ENCODE measurements around the gene CABLES2.

Gene CABLES2

DNA sequence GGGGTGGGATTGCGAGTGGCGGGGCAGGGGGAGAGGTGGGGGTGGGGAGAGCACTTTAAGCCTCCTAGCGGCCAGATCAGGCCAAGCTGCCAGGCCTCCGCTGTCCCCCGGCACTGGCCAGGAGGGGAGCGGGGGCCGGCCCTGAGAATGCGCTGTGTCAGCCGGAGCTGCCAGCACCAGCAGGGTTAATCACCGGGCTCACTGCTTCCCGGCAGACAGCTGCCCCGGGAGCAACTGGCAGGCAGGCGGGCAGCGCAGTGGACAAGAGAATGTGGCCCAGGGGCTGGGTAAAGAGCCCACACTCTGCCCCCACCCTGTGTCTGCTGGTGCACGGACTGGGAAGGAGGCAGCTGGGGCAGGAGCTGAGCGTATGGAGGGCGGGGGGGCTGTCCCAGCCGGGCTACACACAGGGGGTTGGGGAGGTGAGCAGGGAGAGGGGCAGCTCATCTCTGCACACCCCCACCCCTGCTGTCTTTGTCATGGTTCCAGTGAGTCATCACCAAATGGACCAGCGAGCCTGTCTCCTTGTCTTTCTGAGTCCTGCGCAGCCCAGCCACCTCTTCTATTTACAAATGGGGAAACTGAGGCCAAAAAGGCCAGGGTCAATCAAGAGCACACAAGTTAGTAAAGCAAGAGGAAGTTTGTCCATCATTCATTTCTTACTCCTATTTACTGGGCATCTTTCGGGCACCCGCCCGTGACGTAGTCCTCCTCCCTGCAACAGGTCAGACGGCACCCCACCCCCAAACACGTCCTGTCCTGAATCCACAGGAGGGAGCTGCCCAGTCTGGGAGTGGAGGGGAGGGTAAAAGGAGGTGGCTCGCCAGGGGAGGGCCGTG is 37.9 kb downstream of the CABLES2 start:
- DNase-seq, result no peak

- DNase-seq, result no peak
Observed at GRCh38 chr20:62368392-62368975, 38.6 kb downstream of the CABLES2 start.

DNA sequence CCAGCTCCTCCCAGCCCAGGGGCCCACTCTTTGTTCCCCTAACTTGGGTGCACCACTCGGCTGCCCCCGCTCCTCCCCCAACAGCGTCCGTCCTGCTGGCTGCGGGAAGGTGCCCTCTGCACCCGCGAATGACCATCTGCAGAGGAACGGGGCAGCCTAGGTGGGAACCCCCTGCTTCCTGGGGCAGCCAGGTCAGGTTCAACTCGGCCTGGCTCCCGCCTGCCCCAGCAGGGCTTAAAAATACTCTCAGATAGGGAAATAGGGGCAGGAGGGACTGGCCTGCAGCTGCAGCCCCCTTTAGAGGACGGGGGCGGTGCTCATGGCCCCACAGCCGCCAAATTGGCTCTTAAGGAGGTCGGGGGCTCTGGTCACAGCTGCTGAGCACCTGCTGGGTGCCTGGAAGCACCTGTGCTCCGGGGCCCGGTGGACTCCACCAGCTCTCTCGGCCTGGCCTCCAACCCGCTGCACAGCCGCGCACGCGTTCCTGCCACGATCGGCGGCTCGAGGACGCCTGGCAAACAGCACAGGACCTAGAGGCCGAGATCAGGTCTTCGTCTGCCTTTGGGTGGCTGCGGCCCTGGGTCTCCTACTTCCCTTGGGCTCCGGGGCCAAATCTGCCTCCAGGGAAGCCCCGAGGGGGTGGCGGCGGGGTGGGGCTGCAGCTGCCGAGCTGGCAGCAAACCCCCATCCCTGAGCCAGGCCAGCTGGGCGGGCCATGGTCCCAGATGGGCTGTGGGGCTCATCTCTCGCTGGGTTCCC is 39.3 kb downstream of the CABLES2 start:
- no peak for DNase-seq

- DNase-seq, result no peak
Observed at GRCh38 chr20:62367136-62367632, 39.9 kb downstream of the CABLES2 start, which contains the start of gene LAMA5. TSS of gene LAMA5 (minus strand) at chr20:62367312. CDS start at chr20:62367245, 67 bp downstream.

DNA sequence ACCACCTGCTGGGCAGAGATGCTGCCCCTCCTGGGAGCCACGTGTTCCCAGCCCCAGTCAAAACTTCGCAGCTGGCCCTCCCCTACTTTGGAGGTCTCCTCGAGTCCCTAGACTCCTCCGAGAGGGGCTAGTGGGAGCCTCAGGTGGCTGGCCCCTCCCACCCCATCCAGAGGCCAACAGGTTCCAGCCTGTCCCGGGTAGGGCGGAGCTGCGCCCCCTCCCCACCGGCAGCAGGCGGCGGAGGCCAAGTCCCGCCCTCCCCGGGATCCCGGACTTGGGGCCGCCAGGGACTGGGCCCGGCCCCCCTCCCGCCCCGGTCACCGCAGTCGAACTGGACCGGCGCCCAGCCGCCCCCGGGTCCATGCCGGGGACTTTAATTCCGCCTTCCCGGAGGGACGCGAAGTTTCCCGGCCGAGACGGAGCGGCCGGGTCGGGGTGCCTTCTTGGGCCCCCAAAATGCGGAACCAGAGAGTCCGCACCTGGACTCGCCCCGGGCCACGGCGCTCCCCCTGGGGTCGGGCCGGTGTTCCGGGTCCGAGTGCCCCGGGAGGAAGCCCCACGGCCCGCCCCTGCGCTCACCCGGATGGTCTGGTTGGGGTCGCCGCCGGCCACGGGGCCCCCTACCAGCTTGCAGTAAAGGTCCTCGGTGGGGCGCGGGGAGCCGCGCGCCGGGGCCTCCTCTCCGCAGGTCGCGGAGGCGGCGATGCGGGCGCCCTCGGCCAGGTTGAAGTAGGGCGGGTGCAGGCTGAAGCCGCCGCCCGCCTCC is 40.5 kb downstream of the CABLES2 start:
- no peak for DNase-seq

- DNase-seq, result no peak
Observed at GRCh38 chr20:62365814-62366369, 41.2 kb downstream of the CABLES2 start.

DNA sequence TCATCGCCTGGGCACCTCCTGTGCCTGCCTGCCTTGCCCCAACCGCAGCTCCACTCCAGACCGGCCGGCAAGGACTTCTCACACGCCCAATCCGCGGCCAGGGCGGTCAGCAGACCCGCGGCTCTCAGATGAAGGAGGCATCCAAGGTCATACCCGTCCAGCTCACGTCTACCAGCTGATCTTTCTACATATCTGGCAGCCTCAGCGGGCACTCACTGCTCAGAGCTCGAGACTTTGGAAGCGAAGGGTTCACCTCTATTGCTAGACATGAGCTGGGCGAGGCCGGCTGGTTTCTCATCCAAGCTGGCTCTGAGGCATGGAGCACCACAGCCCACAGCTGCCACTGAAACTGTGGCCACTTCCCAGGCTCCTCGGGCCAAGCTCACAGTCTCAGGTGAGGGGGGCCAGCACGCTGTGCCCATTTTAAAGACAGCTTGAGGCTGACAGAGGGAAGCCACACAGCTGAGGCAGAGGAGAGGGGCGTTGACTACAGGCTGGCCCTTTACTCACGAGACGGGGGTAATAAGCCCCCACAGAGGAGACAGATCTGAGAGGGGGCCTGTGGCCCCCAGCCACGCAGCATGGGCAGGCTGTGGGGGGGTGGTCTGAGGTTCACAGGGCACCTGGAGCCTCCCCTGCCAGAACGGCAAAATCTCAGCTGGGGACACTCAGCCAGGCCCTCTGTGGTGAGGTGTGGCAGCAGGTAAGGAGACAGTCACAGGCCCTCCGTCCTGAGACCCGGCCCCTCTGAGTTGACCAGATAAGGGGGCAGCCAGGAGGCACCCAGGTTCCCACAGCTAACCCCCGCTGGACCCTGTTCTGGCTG is 42.0 kb downstream of the CABLES2 start:
- no peak for DNase-seq

DNA sequence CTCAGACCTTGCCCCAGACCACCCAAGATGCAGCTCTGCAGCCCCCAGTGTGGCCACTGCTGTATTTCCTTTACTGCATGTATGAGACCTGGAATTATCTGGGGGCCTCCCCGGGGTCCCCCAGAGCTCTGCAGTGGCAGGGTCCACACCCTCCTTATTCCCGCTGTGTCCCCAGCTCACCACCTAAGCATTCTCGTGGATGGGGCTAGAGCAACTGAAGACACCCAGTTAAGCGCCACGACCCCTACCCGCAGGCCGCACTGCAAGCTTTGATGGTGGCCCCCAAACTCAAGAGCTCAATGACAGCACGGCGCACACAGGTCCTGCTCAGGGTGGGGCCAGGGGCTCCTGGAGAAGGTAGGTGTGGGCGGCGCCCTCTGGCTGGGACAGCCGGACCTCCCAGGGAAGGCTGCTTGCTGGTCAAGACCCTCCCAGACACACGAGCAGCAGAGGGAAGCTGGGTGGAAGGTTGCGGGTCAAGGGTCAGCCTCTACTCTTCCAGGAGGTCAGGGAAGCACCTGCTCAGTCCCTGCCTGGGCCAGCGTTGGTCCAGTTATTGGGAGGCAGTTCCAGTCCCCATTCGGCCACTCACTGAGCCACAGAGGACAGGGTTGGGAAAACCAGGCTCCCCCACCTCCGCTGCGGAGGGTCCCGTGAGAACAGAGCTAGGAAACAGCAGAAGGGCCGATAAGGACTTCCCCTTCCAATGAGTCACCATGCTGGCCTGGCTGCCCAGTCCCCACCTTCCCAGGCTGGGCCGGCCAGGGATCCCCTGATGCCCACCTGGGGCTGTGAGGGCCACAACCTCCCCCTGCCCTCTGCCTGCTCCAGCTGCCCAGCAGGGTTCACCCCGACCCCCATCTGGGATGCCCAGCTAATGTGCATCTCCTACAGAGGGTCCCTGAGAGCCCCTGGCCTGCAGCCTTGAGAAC is 42.9 kb downstream of the CABLES2 start:
- no peak for DNase-seq

DNA sequence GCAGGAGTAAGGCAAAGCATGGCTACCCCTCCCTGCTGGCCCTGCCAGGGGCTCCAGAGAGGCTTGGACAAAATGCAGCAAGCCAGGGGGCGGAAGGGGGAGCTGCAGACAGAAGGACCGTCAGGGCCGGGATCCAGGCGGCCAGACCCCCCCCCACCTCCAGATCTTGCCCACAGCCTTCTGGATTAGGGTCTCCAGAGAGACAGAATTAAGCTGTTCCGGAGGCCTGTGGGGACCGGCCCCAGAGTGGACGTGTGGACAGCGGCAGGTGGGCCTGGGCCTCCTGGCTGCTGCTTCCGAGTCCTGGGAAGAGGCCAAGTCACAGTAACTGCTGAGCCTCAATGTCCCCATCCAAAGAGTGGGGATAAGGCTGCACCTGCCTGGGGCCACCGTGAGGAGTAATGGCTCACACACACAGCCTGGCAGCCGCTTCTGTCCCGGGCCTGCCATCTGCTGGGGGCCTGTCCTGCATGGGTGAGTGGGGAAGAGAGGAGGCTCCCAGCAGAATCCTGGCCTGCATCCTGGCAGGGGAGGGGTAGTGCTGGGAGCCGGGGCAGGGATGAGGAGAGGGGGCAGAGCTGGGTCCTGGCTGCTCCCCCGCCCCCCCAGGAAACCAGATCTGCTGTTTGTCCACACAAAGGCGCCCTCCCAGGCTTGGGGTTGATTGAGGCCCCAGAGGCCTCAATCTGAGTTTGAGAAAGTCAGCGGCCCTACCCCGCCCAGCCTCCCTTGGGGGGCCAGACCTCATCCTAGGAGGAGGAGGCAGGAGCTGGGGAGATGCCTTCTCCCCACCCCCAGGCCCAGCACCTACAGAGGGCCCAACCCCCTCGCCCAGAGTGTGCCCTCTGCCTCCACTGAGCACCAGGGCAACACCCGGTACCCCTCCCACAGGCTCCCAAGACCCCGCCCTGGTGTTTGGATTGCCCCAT is 43.8 kb downstream of the CABLES2 start:
- DNase-seq, result no peak

GRCh38 chr20:62362590-62362940 is 44.5 kb downstream of the CABLES2 start:
- DNase-seq, result no peak

DNA sequence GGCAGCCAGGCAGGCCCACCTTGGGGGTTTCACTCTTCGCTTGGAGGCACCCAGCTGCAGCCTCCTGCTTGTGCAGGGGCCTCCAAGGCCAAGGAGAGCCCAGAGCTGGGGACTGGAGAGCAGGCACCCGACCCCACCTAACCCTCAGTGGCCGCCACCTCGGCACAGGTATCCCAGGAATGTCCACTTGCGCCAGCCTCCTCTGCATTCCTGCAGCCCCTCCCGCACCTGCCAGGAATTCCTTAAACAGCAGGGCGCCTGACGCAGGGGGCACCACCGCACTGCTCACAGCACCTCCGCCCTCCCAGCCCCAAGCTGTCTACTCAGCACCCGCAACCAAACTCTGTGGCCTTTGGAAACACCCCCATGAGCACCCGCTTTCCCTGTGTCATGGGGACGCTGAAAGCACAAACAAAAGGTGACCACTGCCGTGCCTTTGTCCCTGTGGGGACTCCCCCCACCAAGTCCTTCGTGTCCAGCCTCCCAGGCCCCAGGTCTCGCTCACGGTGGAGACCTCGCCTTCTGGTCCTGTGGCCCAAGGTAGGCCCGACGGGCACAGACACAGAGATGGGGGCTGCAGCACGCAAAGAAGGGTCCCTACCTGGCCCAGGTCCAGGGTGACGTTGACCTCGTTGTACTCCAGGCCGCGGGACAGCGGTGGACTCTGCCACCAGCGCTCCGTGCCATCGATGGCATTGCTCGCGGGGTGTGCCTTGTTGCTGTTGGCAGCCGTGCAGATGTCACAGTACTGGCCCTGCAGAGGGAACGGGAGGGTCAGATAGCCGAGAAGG is 45.1 kb downstream of the CABLES2 start:
- DNase-seq, result no peak

DNA sequence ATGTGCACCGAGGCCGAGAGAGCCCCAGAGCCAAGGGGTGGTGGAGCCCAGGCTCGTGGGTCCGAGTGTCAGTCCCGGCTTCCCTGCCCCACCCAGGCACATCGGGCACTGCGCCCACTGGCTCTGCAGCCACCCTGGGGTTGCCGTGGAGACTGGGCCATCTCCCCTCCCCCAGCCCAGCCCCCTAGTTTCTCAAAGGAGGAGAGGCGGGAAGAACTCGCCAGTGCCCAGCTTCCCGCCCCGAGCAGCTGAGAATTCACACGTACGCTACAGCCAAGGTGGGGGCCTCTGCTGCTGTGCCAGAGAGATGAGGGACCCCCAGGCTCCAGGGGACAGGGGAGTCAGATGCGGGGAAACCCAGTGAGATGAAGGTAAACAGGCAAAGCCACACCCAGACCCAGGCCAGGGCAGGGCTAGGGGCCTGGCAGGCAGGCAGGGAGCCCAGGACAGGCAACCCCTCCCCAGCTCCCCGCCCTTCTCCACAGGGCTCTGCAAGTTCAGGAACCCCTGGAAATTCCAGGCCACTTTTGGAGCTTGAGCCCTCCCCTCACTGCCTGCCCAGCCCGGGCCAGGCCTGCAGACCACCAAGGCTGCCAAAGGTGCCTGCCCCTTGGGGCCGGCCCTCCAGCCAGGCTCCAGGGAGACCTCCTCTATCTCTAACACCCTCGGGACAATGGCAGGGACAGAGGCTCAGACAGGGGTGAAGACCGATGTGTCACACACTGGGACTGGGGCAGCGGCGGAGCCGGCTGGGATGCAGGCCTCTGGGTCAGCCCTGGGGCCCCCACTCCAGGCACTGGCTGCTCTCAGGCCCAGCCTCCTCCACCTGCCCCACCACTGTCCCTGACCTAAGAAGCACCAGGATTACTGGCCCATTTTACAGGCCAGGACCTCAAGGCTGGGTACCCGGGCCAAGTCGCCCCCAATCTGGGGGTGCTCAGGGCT is 46.0 kb downstream of the CABLES2 start:
- DNase-seq, result no peak

DNA sequence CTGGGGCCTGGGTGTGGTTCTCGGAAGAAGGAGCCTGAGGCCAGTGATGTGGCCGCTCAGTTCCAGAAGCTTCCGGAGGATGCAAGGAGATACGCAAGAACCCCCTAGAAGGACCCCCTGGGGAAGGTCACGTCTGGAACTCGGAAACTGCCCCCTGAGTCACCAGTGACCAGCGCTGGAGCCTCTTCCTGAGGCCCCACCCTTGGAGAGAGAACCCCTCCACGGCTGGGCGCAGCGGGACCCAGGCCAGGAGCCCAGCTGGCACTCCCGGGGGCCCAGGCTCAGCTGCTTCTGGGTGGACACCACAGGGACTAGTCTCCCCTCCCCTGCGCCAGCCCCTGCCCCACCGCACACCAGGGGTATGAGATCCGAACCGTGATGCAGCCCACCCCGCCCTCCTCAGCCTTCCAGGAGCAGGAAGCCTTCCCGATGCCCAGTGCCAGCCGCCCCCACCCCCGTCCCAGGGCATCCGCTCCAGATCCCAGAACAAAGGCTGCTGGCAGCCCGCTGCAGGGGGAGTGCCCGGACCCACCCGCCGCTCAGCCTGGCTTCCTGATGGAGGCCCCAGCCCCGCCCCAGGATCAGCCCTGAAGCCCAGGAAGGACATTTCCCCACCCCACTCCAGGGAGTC is 47.5 kb downstream of the CABLES2 start:
- DNase-seq, result no peak

GRCh38 chr20:62359043-62359490 is 48.0 kb downstream of the CABLES2 start:
- no peak for DNase-seq

DNA sequence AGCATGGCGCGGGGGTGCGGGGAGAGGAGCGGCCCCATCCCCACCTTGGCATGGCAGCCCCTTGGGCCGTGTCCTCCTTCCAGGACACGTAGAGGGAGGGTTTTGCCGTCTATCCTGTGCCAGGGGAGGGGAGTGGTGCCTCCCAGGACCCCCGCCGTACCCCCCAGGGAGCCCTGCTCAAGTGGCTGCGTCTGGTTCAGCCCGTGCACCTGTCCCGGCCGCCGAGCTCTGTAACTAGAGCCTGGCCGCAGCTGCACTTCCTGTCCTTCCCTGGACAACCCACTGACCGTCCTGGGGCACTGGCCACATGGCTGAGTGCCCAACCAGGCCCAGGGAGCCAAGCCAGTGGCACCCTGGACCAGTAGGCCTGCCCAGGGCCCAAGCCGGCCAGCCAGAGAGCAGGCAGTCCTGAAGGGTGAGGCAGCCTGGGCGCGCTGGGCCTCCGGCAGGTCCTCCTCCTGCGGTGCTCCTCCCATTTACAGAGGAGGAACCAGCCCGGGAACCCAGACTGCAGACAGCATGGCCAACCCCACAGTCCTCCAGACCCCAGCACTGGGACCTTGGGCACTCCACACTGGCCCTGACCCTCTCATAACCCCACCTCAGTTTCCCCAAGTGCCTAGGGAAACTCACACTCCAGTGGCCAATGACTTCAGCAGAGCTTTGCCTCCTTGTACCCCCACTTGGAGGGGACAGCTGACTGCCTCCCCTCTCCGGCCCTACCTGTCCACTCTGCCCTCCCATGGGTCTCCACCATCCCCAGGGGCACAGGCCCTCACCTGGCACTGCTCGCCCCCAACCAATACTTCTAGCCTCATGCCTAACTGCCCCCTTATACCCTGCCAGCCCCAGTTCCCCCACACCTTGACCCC is 48.7 kb downstream of the CABLES2 start:
- DNase-seq, result no peak

GRCh38 chr20:62357681-62358080 is 49.4 kb downstream of the CABLES2 start:
- no peak for DNase-seq

Data from CD4-positive, alpha-beta T cell treated with Interleukin-15 for 1 hour (primary cell).